ENCODE data around the gene NFIA.

GRCh38 chr1:61419196-61419595, 336.8 kb downstream of the NFIA start:
- TF ChIP-seq POLR2AphosphoS5 (IDR thresholded peaks at IDR 0.05; ENCODE audit: borderline replicate concordance, low read depth, low read length) (no peak), EZH2 (IDR thresholded peaks at IDR 0.05) (no peak), FOXP2 (optimal IDR thresholded peaks at IDR 0.05; ENCODE audit: control extremely low read depth, extremely low read length, insufficient read depth) (no peak)
